Activated T-cell treated with anti-CD3 and anti-CD28 coated beads, Interleukin-2, amount 50 U/mL, for 4 hours (primary cell): Measurements from ENCODE around the gene MAN1B1. TPM values are rescaled to one million over a fixed set of nuclear protein-coding genes. Genes with fewer than 3 reads are reported as not detected.

Experiments used
- ATAC-seq, 2 donors: fragments of 200-7000 bp; cut with Tn5 transposase; one replicate each; pipeline ENCODE4 v1.10.0; 2021
- DNase-seq: peaks from one replicate; pipeline ENCODE4 v3.0.0-alpha.2; 2020
- H3K27me3 Mint-ChIP-seq: one replicate; pipeline ENCODE4 v1.8.0; 2021; ENCODE audit warnings: low read depth, mixed read lengths
- H3K36me3 Mint-ChIP-seq: one replicate; pipeline ENCODE4 v1.8.0; 2022; ENCODE audit warnings: mixed read lengths; ENCODE audit not compliant: insufficient read depth
- H3K4me1 Mint-ChIP-seq: one replicate; pipeline ENCODE4 v1.8.0; 2021; ENCODE audit warnings: low read depth, mixed read lengths
- H3K4me3 Mint-ChIP-seq: one replicate; pipeline ENCODE4 v1.8.0; 2021; ENCODE audit warnings: mild to moderate bottlenecking, moderate library complexity, mixed read lengths
- H3K9me3 Mint-ChIP-seq: one replicate; pipeline ENCODE4 v1.8.0; 2021; ENCODE audit warnings: mixed read lengths
- total RNA-seq, 3 donors: library from RNA; stranded (reverse); gene quantifications; one replicate each; pipeline ENCODE4 v1.2.1, GENCODE V29; 2021

MAN1B1 gene
- total RNA-seq, 3 donors from 2014 or later = 30.7 to 34.0 (median 33.5) TPM

DNA sequence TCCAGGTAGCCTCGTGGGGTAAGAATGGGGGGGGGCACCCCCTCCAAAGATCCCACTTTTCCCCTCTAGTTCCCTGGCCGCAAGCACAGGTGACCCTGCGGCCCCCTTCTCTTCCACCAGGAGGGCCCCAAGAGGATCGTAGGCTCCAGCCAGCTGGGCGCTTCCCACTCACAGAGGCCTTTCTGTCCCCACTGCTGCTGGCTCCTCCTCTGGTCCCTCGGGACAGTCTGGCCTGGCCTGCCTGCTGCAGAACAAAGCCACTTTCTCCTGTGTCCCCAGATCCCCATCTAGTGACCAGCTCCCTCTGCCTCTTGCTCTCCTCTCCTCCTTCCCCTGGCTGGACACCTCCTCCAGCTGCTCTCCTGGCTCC is 15.9 kb upstream of the MAN1B1 start:
- ATAC-seq = no peak
- Mint-ChIP-seq H3K4me3 (peak overlapping the region; percentile 72), H3K4me1 (peaks cover 15% of the 10 kb centered on the region), H3K27me3 (no peaks in the 10 kb centered on the region), H3K9me3 (no peaks in the 10 kb centered on the region), H3K36me3 (no peaks in the 10 kb centered on the region)
- no peak for DNase-seq

GRCh38 chr9:137071282-137071681 is 15.5 kb upstream of the MAN1B1 start:
- peaks cover 15% of the 10 kb centered on the region for H3K4me1 Mint-ChIP-seq

DNA sequence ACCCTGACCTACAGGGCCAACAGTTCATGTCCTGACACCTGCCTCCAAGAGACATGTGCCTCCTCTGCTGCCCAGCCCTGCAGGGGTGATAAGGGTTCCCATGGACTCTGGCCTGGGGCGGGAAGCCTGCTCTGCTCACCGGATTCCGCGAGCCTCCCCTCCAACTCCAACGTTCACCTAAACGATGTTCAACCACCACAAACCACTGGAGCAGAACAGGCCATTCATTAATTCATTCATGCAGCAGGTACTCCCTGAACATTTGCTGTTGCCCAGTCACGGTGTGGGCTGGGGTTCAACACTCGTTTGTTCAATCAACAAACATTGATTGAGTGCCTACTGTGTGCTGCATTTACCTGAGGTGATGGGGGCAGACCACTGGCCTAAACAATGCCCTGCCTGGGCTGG is 12.8 kb upstream of the MAN1B1 start:
- Mint-ChIP-seq H3K4me3 (no peak overlapping the region), H3K27me3 (no peaks in the 10 kb centered on the region), H3K4me1 (peaks cover 11% of the 10 kb centered on the region), H3K9me3 (no peaks in the 10 kb centered on the region), H3K36me3 (no peaks in the 10 kb centered on the region)
- ATAC-seq (no peak), DNase-seq (no peak)

More at GRCh38 chr9:137071282-137071681, 15.5 kb upstream of the MAN1B1 start:
- DNase-seq (no peak), ATAC-seq (no peak)
- H3K4me3 Mint-ChIP-seq = peak overlapping the region; percentile 72
- no peaks in the 10 kb centered on the region for H3K36me3 Mint-ChIP-seq
- no peaks in the 10 kb centered on the region for H3K27me3 Mint-ChIP-seq
- no peaks in the 10 kb centered on the region for H3K9me3 Mint-ChIP-seq

- H3K36me3 Mint-ChIP-seq = no peaks in the 10 kb centered on the region
- H3K4me3 Mint-ChIP-seq = peak overlapping the region; percentile 13
- no peak for ATAC-seq
Measured at GRCh38 chr9:137074657-137075274, 12.0 kb upstream of the MAN1B1 start.

GRCh38 chr9:137075275-137075775 is 11.5 kb upstream of the MAN1B1 start:
- DNase-seq = no peak
- Mint-ChIP-seq H3K4me3 (no peak overlapping the region), H3K4me1 (peaks cover 11% of the 10 kb centered on the region), H3K9me3 (no peaks in the 10 kb centered on the region), H3K27me3 (no peaks in the 10 kb centered on the region), H3K36me3 (no peaks in the 10 kb centered on the region)
- no peak for ATAC-seq

More at GRCh38 chr9:137074657-137075274, 12.0 kb upstream of the MAN1B1 start:
- no peaks in the 10 kb centered on the region for H3K9me3 Mint-ChIP-seq
- H3K4me1 Mint-ChIP-seq = peaks cover 11% of the 10 kb centered on the region
- no peak for DNase-seq
- no peaks in the 10 kb centered on the region for H3K27me3 Mint-ChIP-seq

- H3K4me1 Mint-ChIP-seq = peaks cover 2% of the 10 kb centered on the region
- no peak for ATAC-seq
- DNase-seq = no peak
- H3K4me3 Mint-ChIP-seq = peak overlapping the region; percentile 61
- H3K9me3 Mint-ChIP-seq = no peaks in the 10 kb centered on the region
- H3K36me3 Mint-ChIP-seq = no peaks in the 10 kb centered on the region
- no peaks in the 10 kb centered on the region for H3K27me3 Mint-ChIP-seq
Measured at GRCh38 chr9:137076636-137077009, 10.2 kb upstream of the MAN1B1 start.

- ATAC-seq = peak; percentile 80 to 82
- DNase-seq = no peak
- peak within 1 kb of the TSS; percentile 67 for H3K4me3 Mint-ChIP-seq
- H3K27me3 Mint-ChIP-seq = no peaks in the 10 kb centered on the region
- no peaks in the 10 kb centered on the region for H3K9me3 Mint-ChIP-seq
- H3K36me3 Mint-ChIP-seq = peaks cover 2% of the 10 kb centered on the region
- peaks cover 2% of the 10 kb centered on the region for H3K4me1 Mint-ChIP-seq
Measured at GRCh38 chr9:137077010-137077747, 9.6 kb upstream of the MAN1B1 start, which contains the start of gene UAP1L1. Gene UAP1L1 (plus strand): TSS chr9:137077517. CDS start chr9:137077533, 16 bp downstream.

- Mint-ChIP-seq H3K9me3 (no peaks in the 10 kb centered on the region), H3K4me3 (peak overlapping the region; percentile 67), H3K36me3 (peaks cover 2% of the 10 kb centered on the region), H3K4me1 (peaks cover 2% of the 10 kb centered on the region), H3K27me3 (no peaks in the 10 kb centered on the region)
- DNase-seq = peak; percentile 26
- peak; percentile 43 to 46 for ATAC-seq
Measured at GRCh38 chr9:137077758-137078693, 8.8 kb upstream of the MAN1B1 start.

- peaks cover 2% of the 10 kb centered on the region for H3K36me3 Mint-ChIP-seq
Measured at GRCh38 chr9:137078701-137079400, 7.9 kb upstream of the MAN1B1 start.

GRCh38 chr9:137079401-137079787 is 7.4 kb upstream of the MAN1B1 start:
- Mint-ChIP-seq H3K27me3 (no peaks in the 10 kb centered on the region), H3K9me3 (no peaks in the 10 kb centered on the region), H3K4me1 (peaks cover 9% of the 10 kb centered on the region), H3K4me3 (peak overlapping the region; percentile 24), H3K36me3 (peaks cover 2% of the 10 kb centered on the region)
- DNase-seq (no peak), ATAC-seq (no peak)

More at GRCh38 chr9:137078701-137079400, 7.9 kb upstream of the MAN1B1 start:
- no peak for DNase-seq
- Mint-ChIP-seq H3K9me3 (no peaks in the 10 kb centered on the region), H3K4me3 (peak overlapping the region; percentile 37), H3K27me3 (no peaks in the 10 kb centered on the region), H3K4me1 (peaks cover 7% of the 10 kb centered on the region)
- ATAC-seq = no peak

GRCh38 chr9:137080260-137081122 is 6.3 kb upstream of the MAN1B1 start:
- H3K36me3 Mint-ChIP-seq = peaks cover 2% of the 10 kb centered on the region
- DNase-seq = no peak
- H3K27me3 Mint-ChIP-seq = no peaks in the 10 kb centered on the region
- H3K9me3 Mint-ChIP-seq = no peaks in the 10 kb centered on the region
- ATAC-seq = no peak
- peaks cover 17% of the 10 kb centered on the region for H3K4me1 Mint-ChIP-seq
- H3K4me3 Mint-ChIP-seq = no peak overlapping the region

- peaks cover 2% of the 10 kb centered on the region for H3K36me3 Mint-ChIP-seq
- H3K27me3 Mint-ChIP-seq = no peaks in the 10 kb centered on the region
- H3K4me3 Mint-ChIP-seq = no peak overlapping the region
- ATAC-seq (no peak), DNase-seq (no peak)
- H3K9me3 Mint-ChIP-seq = no peaks in the 10 kb centered on the region
- H3K4me1 Mint-ChIP-seq = peaks cover 21% of the 10 kb centered on the region
Measured at GRCh38 chr9:137082222-137082924, 4.4 kb upstream of the MAN1B1 start.
